ENCODE measurements around the gene IFNA6.

GRCh38 chr9:21305213-21305612 is 45.5 kb downstream of the IFNA6 start, which contains the start of gene IFNA5:
- no peak for TF ChIP-seq POLR2AphosphoS5 (IDR thresholded peaks at IDR 0.05)
- no peak for TF ChIP-seq POLR2A (IDR thresholded peaks at IDR 0.05)
- no peak for TF ChIP-seq CTCF (IDR thresholded peaks at IDR 0.05)

Data from breast epithelium (tissue), 3 donors.